H1 (cell line): ENCODE data around the gene ZFAND2B. TPM values are rescaled to one million over a fixed set of nuclear protein-coding genes. Genes with fewer than 3 reads are reported as not detected.

ENCODE experiments used
- CTCF ChIA-PET: fragments of 300-600 bp; sonication (Branson Sonifier 250); formaldehyde crosslinking; loops from one replicate; lab custom pipeline; 2021; ENCODE audit not compliant: partially characterized antibody; lab: Charles Lee
- POLR2A ChIA-PET: fragments of 300-600 bp; sonication (Branson Sonifier 250); formaldehyde crosslinking; loops from one replicate; lab custom pipeline; 2021; ENCODE audit warnings: inconsistent platforms; ENCODE audit not compliant: partially characterized antibody; lab: Charles Lee
- DNase-seq, 2 experiments: peaks; one replicate each; pipeline versions ENCODE4 v3.0.0 to v3.0.0-alpha.2; 2010 to 2022; ENCODE audit warnings: low spot score in 2 of 2, low read depth in 1 of 2, mixed read lengths in 1 of 2
- FAIRE-seq: peaks from 2 replicates; lab custom pipeline; 2011; peaks lifted over from hg19 to GRCh38; lab: Jason Lieb, UNC
- H2AFZ ChIP-seq: 2 replicates; pipeline ENCODE4 v1.8.1; 2012; ENCODE audit warnings: low read length, inconsistent platforms
- H2AK5ac ChIP-seq: 2 replicates; pipeline ENCODE4 v1.6.1; 2013; ENCODE audit warnings: low read depth, low read length
- H2BK120ac ChIP-seq: replicated peaks from 2 replicates; pipeline ENCODE3; 2013; ENCODE audit warnings: low read depth, low read length, inconsistent platforms
- H2BK12ac ChIP-seq: 2 replicates; pipeline ENCODE4 v1.6.1; 2013; ENCODE audit warnings: low read depth, low read length
- H2BK15ac ChIP-seq: 2 replicates; pipeline ENCODE4 v1.6.1; 2013; ENCODE audit warnings: low read length
- H2BK20ac ChIP-seq: 2 replicates; pipeline ENCODE4 v1.6.1; 2013; ENCODE audit warnings: low read length
- H2BK5ac ChIP-seq: 2 replicates; pipeline ENCODE4 v1.6.1; 2013; ENCODE audit warnings: low read depth, low read length
- H3K14ac ChIP-seq: 2 replicates; pipeline ENCODE4 v1.6.1; 2013; ENCODE audit warnings: inconsistent platforms; ENCODE audit not compliant: insufficient read length
- H3K18ac ChIP-seq: 2 replicates; pipeline ENCODE4 v1.6.1; 2013; ENCODE audit warnings: low read length; ENCODE audit errors: extremely low read depth
- H3K23ac ChIP-seq: 2 replicates; pipeline ENCODE4 v1.6.1; 2013; ENCODE audit warnings: inconsistent platforms; ENCODE audit not compliant: insufficient read length
- H3K23me2 ChIP-seq: 2 replicates; pipeline ENCODE4 v1.6.1; 2013; ENCODE audit warnings: low read depth, low read length
- H3K27ac ChIP-seq: 2 replicates; pipeline ENCODE4 v1.6.1; 2011; ENCODE audit warnings: low read depth, low read length, inconsistent platforms
- H3K27me3 ChIP-seq, 4 experiments: replicated peaks in 1 of 4; 1 replicate in 1 of 4; 2 replicates in 3 of 4; pipeline versions ENCODE4 v1.6.1 to v1.8.1; 2011 to 2013; ENCODE audit warnings: low read length in 3 of 4, mild to moderate bottlenecking in 3 of 4, inconsistent platforms in 2 of 4, mixed read lengths in 2 of 4, moderate library complexity in 1 of 4; ENCODE audit not compliant: control insufficient read depth in 3 of 4, insufficient read depth in 3 of 4; ENCODE audit errors: extremely low read depth in 1 of 4
- H3K36me3 ChIP-seq, 4 experiments: 2 replicates each; pipeline versions ENCODE4 v1.6.1 to v1.8.1; 2011 to 2013; ENCODE audit warnings: mild to moderate bottlenecking in 4 of 4, low read length in 3 of 4, moderate library complexity in 2 of 4, control low read depth in 1 of 4, inconsistent platforms in 1 of 4; ENCODE audit not compliant: insufficient read depth in 4 of 4, control insufficient read depth in 2 of 4
- H3K4ac ChIP-seq: replicated peaks from 2 replicates; pipeline ENCODE3; 2013; ENCODE audit warnings: low read length, low read depth, mixed read lengths, inconsistent platforms; ENCODE audit not compliant: insufficient read length
- H3K4me1 ChIP-seq, 4 experiments: replicated peaks in 1 of 4; 1 replicate in 1 of 4; 2 replicates in 3 of 4; pipeline versions ENCODE4 v1.6.1 to v1.8.1; 2011 to 2013; ENCODE audit warnings: low read length in 3 of 4, inconsistent platforms in 2 of 4, mixed read lengths in 1 of 4; ENCODE audit not compliant: insufficient read depth in 4 of 4, control insufficient read depth in 3 of 4
- H3K4me2 ChIP-seq, 2 experiments: 2 replicates each; pipeline versions ENCODE4 v1.6.1 to v1.8.1; 2011 to 2013; ENCODE audit warnings: low read depth in 2 of 2, low read length in 2 of 2, control low read depth in 1 of 2, inconsistent platforms in 1 of 2, mild to moderate bottlenecking in 1 of 2; ENCODE audit not compliant: insufficient read depth in 1 of 2
- H3K4me3 ChIP-seq, 4 experiments: fragments of 200-600, 300-600 bp in 1 of 4; sonication (generic), shearing (Covaris generic), sonication (Bioruptor Twin) in 1 of 4; 2 replicates each; pipeline versions ENCODE4 v1.5.1 to v1.8.1; 2011 to 2016; ENCODE audit warnings: low read length in 4 of 4, low read depth in 3 of 4, control low read depth in 2 of 4, inconsistent platforms in 2 of 4, mild to moderate bottlenecking in 2 of 4, mixed read lengths in 1 of 4, moderate library complexity in 1 of 4; ENCODE audit not compliant: insufficient read depth in 2 of 4; ENCODE audit errors: extremely low read depth in 1 of 4
- H3K56ac ChIP-seq: replicated peaks from 2 replicates; pipeline ENCODE3; 2013; ENCODE audit warnings: low read depth, mild to moderate bottlenecking, mixed read lengths, low read length, inconsistent platforms; ENCODE audit not compliant: insufficient read length
- H3K79me1 ChIP-seq: 2 replicates; pipeline ENCODE4 v1.6.1; 2013; ENCODE audit warnings: low read depth, low read length, control low read depth
- H3K79me2 ChIP-seq, 2 experiments: 2 replicates each; pipeline versions ENCODE4 v1.6.1 to v1.8.1; 2012 to 2013; ENCODE audit warnings: low read length in 2 of 2, mild to moderate bottlenecking in 2 of 2, inconsistent platforms in 1 of 2; ENCODE audit not compliant: insufficient read depth in 2 of 2, control insufficient read depth in 1 of 2
- H3K9ac ChIP-seq, 4 experiments: replicated peaks in 1 of 4; 1 replicate in 1 of 4; 2 replicates in 3 of 4; pipeline versions ENCODE4 v1.6.1 to v1.8.1; 2011 to 2013; ENCODE audit warnings: low read depth in 3 of 4, low read length in 3 of 4, control low read depth in 2 of 4, mild to moderate bottlenecking in 2 of 4, moderate library complexity in 2 of 4, inconsistent platforms in 1 of 4; ENCODE audit errors: extremely low read depth in 1 of 4
- H3K9me3 ChIP-seq, 2 experiments: 2 replicates each; pipeline versions ENCODE4 v1.6.1 to v1.8.1; 2012 to 2013; ENCODE audit warnings: mild to moderate bottlenecking in 2 of 2, moderate library complexity in 2 of 2, control low read depth in 1 of 2, inconsistent platforms in 1 of 2, low read depth in 1 of 2, low read length in 1 of 2, mixed read lengths in 1 of 2; ENCODE audit not compliant: insufficient read depth in 2 of 2
- H4K20me1 ChIP-seq, 2 experiments: replicated peaks in 1 of 2; 2 replicates each; pipeline versions ENCODE3 to v1.8.1; 2011 to 2013; ENCODE audit warnings: inconsistent platforms in 2 of 2, low read length in 2 of 2, mild to moderate bottlenecking in 1 of 2; ENCODE audit not compliant: insufficient read depth in 2 of 2, control insufficient read depth in 1 of 2
- H4K5ac ChIP-seq: 2 replicates; pipeline ENCODE4 v1.6.1; 2013; ENCODE audit warnings: low read length, low read depth, mixed read lengths, inconsistent platforms; ENCODE audit not compliant: insufficient read length
- H4K8ac ChIP-seq: 2 replicates; pipeline ENCODE4 v1.8.0; 2013; ENCODE audit warnings: mild to moderate bottlenecking, moderate library complexity, low read length, inconsistent platforms; ENCODE audit not compliant: insufficient read depth; ENCODE audit errors: extremely low read depth
- H4K91ac ChIP-seq: replicated peaks from 2 replicates; pipeline ENCODE3; 2013; ENCODE audit warnings: low read length, mixed read lengths, inconsistent platforms; ENCODE audit not compliant: insufficient read length
- KDM1A ChIP-seq: fragments of 200-600, 300-600 bp; sonication (generic); IDR thresholded peaks from 2 replicates; pipeline ENCODE4 v1.7.1; 2016; ENCODE audit warnings: mild to moderate bottlenecking, low read length, borderline replicate concordance
- RAD21 ChIP-seq, 2 experiments: IDR thresholded peaks in 1 of 2; conservative IDR thresholded peaks in 1 of 2; 2 replicates each; pipeline ENCODE4 v1.6.1; 2011; ENCODE audit warnings: low read depth in 2 of 2, low read length in 2 of 2, improper control_type of control experiment in 1 of 2, inconsistent platforms in 1 of 2, mild to moderate bottlenecking in 1 of 2, moderate library complexity in 1 of 2
- RXRA ChIP-seq: IDR thresholded peaks from 2 replicates; pipeline ENCODE4 v1.6.1; 2011; ENCODE audit warnings: low read depth, mild to moderate bottlenecking, low read length, moderate library complexity; ENCODE audit not compliant: insufficient read depth
- SRF ChIP-seq: IDR thresholded peaks from 2 replicates; pipeline ENCODE4 v1.6.1; 2011; ENCODE audit warnings: mild to moderate bottlenecking, low read depth, low read length, moderate library complexity
- TCF12 ChIP-seq: IDR thresholded peaks from 2 replicates; pipeline ENCODE4 v1.6.1; 2011; ENCODE audit warnings: low read depth, mild to moderate bottlenecking, low read length
- TEAD4 ChIP-seq: IDR thresholded peaks from 2 replicates; pipeline ENCODE4 v1.6.1; 2012; ENCODE audit warnings: low read depth, low read length, inconsistent platforms, mixed read lengths
- WGBS, 2 experiments: shearing (Covaris generic) in 1 of 2; methylation state at CpG; one replicate each; pipeline versions ENCODE4 v1.1.6 to v1.1.7; 2013 to 2015; ENCODE audit warnings: low lambda C conversion rate in 2 of 2, mixed read lengths in 2 of 2, inconsistent platforms in 1 of 2, low coverage in 1 of 2, missing lambda C conversion rate in 1 of 2; ENCODE audit not compliant: insufficient replicate concordance in 2 of 2, insufficient coverage in 1 of 2, insufficient read length in 1 of 2; ENCODE audit errors: extremely low coverage in 1 of 2, missing lambda C conversion rate in 1 of 2; 5-methylcytosine and 5-hydroxymethylcytosine counted together
- polyA plus RNA-seq, 7 experiments: library from polyadenylated mRNA; depleted of rRNA in 3 of 7; stranded (reverse) in 5 of 7; unstranded in 2 of 7; fragments of >200 nt in 5 of 7; fragments of 200-250 nt in 2 of 7; gene quantifications; 1 replicate in 5 of 7; 2 replicates in 1 of 7; 4 replicates in 1 of 7; pipeline versions ENCODE4 v1.2.1 to v1.2.3, GENCODE V29; 2011 to 2013; ENCODE audit warnings: missing spikeins in 2 of 7, mixed read lengths in 2 of 7
- total RNA-seq: library from RNA; stranded (reverse); fragmentation: NEBNext Ultra II Directional; extraction: Animal tissue kit (Norgen Biotek cat#: 25700); gene quantifications from 2 replicates; pipeline ENCODE4 v1.2.1, GENCODE V29; 2021

ZFAND2B gene
- total and polyA plus RNA-seq, 2 of the 8 experiments (the other 6 are each of a cell fraction or from before 2014, with no cell fraction given): 16.0 to 17.9 TPM

- ChIA-PET CTCF (interaction anchor here (0.9 to 1.1 kb wide), 2 partner anchors 41 to 64 kb away, joined by 4 read pairs; no protein-coding TSS in a partner anchor), POLR2A (interaction anchor here (0.6 to 1.5 kb wide), 7 partner anchors 11 to 50 kb away, joined by 3 to 7 read pairs (median 3); partner anchors contain the start of genes ANKZF1, ATG9A, GLB1L and STK16)
- no peak overlapping the region for H2BK120ac ChIP-seq
- H2BK15ac ChIP-seq: no peak overlapping the region
- no peaks in the 10 kb centered on the region for H3K79me2 ChIP-seq
- no peak overlapping the region for H3K18ac ChIP-seq
- no peak overlapping the region for H2AFZ ChIP-seq
- H2BK5ac ChIP-seq: no peak overlapping the region
- H3K4me3 ChIP-seq: no peak overlapping the region
- no peak overlapping the region for H4K8ac ChIP-seq
- H3K27ac ChIP-seq: no peak overlapping the region
- peaks cover 14 to 57% (median 29%) of the 10 kb centered on the region in 4 experiments for H3K36me3 ChIP-seq
- TF ChIP-seq RAD21 (IDR thresholded peaks at IDR 0.05 in 1 of 2, conservative IDR thresholded peaks at IDR 0.05 in 1 of 2; ENCODE audit: low read depth in 2 of 2, low read length in 2 of 2) (no peak), TCF12 (no peak), SRF (no peak), RXRA (no peak), TEAD4 (no peak), KDM1A (no peak)
- no peak overlapping the region for H3K56ac ChIP-seq
- peaks cover 0 to 2% of the 10 kb centered on the region in 2 experiments for H4K20me1 ChIP-seq
- no peak overlapping the region for H3K14ac ChIP-seq
- no peak overlapping the region for H3K23ac ChIP-seq
- H3K4me1 ChIP-seq: peaks cover 0 to 2% (median 0%) of the 10 kb centered on the region in 4 experiments; a peak in 2 of 7 replicates
- no peaks in the 10 kb centered on the region for H3K9me3 ChIP-seq
- H2AK5ac ChIP-seq: no peak overlapping the region
- H3K4ac ChIP-seq: no peak overlapping the region
- H3K23me2 ChIP-seq: peaks cover 2% of the 10 kb centered on the region
- DNase-seq (no peak), FAIRE-seq (no peak)
- no peak overlapping the region for H3K9ac ChIP-seq
- WGBS, 2 experiments: 98% methylated on average over 8 of the region's 8 CpGs; no CpG with 5 or more reads in 1 of the 2 experiments
- no peak overlapping the region for H3K4me2 ChIP-seq
- H3K27me3 ChIP-seq: no peaks in the 10 kb centered on the region
- H2BK12ac ChIP-seq: no peak overlapping the region
- H2BK20ac ChIP-seq: no peak overlapping the region
- no peak overlapping the region for H4K91ac ChIP-seq
- no peaks in the 10 kb centered on the region for H3K79me1 ChIP-seq
- H4K5ac ChIP-seq: no peak overlapping the region
Measured at GRCh38 chr2:219213026-219213415, 6.4 kb downstream of the ZFAND2B start.
